Measurements from ENCODE around the gene STK17A. TPM values are rescaled to one million over a fixed set of nuclear protein-coding genes. Genes with fewer than 3 reads are reported as not detected.
"Not testable (repeated sequence)": the region's sequence is repeated elsewhere in the genome, so short reads cannot be mapped to it uniquely, and the experiment has no call there.

STK17A gene
- total and polyA plus RNA-seq, 2 donors (not counting 1 experiment from before 2014, with no cell fraction given) = 46.8 to 53.2 TPM

DNA sequence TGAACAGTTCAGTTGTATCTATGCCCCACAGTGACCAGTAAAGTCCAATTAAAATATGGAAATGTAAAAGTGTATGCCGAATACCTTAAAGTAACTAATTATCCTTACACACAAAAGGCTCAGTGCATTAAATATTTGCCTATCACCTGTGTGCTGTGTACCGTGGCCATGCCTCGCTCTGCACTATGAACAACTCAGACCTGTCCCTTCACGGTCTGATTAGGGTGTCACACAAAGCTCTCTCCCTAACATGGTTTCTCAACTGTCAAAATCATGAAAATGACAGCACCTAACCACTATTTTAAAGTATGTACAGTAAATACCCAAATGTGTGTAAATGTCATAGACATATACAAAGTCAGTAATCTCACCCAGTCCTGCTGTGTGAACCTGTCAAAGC is 43.1 kb downstream of the STK17A start:
- Histone ChIP-seq H3K27me3 (ENCODE audit: control insufficient read depth, insufficient read depth, low read length) (no peaks in the 10 kb centered on the region), H3K36me3 (ENCODE audit: control insufficient read depth, insufficient read depth, low read length) (peaks cover 2% of the 10 kb centered on the region), H3K4me1 (ENCODE audit: control insufficient read depth, extremely low read depth, insufficient read depth, low read length) (no peaks in the 10 kb centered on the region), H3K4me2 (ENCODE audit: extremely low read depth, insufficient read depth, low read length) (no peak overlapping the region), H3K9me3 (ENCODE audit: control insufficient read depth, insufficient read depth, low read depth, low read length) (no peaks in the 10 kb centered on the region), H4K20me1 (ENCODE audit: control insufficient read depth, extremely low read depth, insufficient read depth, low read length) (no peaks in the 10 kb centered on the region), H3K4me3 (replicated peaks in 1 of 4; ENCODE audit: control extremely low read depth in 1 of 4, insufficient read depth in 1 of 4, low read depth in 3 of 4, low read length in 4 of 4) (no peak overlapping the region), H2AFZ (ENCODE audit: low read length) (no peak overlapping the region), H3K79me2 (ENCODE audit: control insufficient read depth, insufficient read depth, low read length) (peaks cover 16% of the 10 kb centered on the region), H3K9ac (ENCODE audit: insufficient read depth, low read length) (no peak overlapping the region), H3K27ac (ENCODE audit: insufficient read depth, low read length) (no peak overlapping the region)
- no peak for TF ChIP-seq EZH2 (IDR thresholded peaks at IDR 0.05; ENCODE audit: low read length, missing control alignments)
- TF ChIP-seq, protein P1, sequence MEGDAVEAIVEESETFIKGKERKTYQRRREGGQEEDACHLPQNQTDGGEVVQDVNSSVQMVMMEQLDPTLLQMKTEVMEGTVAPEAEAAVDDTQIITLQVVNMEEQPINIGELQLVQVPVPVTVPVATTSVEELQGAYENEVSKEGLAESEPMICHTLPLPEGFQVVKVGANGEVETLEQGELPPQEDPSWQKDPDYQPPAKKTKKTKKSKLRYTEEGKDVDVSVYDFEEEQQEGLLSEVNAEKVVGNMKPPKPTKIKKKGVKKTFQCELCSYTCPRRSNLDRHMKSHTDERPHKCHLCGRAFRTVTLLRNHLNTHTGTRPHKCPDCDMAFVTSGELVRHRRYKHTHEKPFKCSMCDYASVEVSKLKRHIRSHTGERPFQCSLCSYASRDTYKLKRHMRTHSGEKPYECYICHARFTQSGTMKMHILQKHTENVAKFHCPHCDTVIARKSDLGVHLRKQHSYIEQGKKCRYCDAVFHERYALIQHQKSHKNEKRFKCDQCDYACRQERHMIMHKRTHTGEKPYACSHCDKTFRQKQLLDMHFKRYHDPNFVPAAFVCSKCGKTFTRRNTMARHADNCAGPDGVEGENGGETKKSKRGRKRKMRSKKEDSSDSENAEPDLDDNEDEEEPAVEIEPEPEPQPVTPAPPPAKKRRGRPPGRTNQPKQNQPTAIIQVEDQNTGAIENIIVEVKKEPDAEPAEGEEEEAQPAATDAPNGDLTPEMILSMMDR (conservative IDR thresholded peaks at IDR 0.05 in 1 of 2, IDR thresholded peaks at IDR 0.05 in 1 of 2; ENCODE audit: low read depth in 1 of 2, low read length in 2 of 2) = no peak
- DNase-seq (ENCODE audit: low read depth in 2 of 2) = no peak

DNA sequence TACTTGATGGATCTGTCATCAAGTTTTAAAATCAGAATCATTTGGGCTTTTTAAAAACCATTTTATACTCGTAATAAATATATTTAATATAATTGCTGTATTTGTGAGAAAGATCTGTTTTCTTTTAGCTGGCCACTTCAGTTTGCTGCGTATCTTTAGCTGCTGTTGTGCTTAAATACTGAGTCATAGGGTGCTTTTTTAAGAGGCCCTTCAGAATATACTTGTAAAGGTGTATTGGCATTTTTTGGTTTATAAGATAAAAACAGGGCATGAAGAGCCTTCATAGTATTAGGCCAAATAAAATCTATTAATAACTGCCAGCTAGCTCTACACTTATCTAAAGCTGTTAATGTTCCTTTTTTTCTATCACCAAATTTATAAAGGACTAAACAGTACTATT is 43.8 kb downstream of the STK17A start:
- TF ChIP-seq EZH2 (IDR thresholded peaks at IDR 0.05; ENCODE audit: low read length, missing control alignments) = no peak
- TF ChIP-seq, protein P1 (conservative IDR thresholded peaks at IDR 0.05 in 1 of 2, IDR thresholded peaks at IDR 0.05 in 1 of 2; ENCODE audit: low read depth in 1 of 2, low read length in 2 of 2) = no peak
- Histone ChIP-seq H3K36me3 (ENCODE audit: control insufficient read depth, insufficient read depth, low read length) (peaks cover 2% of the 10 kb centered on the region), H3K4me1 (ENCODE audit: control insufficient read depth, extremely low read depth, insufficient read depth, low read length) (no peaks in the 10 kb centered on the region), H3K9ac (ENCODE audit: insufficient read depth, low read length) (no peak overlapping the region), H3K27me3 (ENCODE audit: control insufficient read depth, insufficient read depth, low read length) (no peaks in the 10 kb centered on the region), H3K9me3 (ENCODE audit: control insufficient read depth, insufficient read depth, low read depth, low read length) (no peaks in the 10 kb centered on the region), H3K79me2 (ENCODE audit: control insufficient read depth, insufficient read depth, low read length) (peaks cover 15% of the 10 kb centered on the region), H2AFZ (ENCODE audit: low read length) (no peak overlapping the region), H3K27ac (ENCODE audit: insufficient read depth, low read length) (no peak overlapping the region), H3K4me3 (replicated peaks in 1 of 4; ENCODE audit: control extremely low read depth in 1 of 4, insufficient read depth in 1 of 4, low read depth in 3 of 4, low read length in 4 of 4) (no peak overlapping the region), H4K20me1 (ENCODE audit: control insufficient read depth, extremely low read depth, insufficient read depth, low read length) (no peaks in the 10 kb centered on the region), H3K4me2 (ENCODE audit: extremely low read depth, insufficient read depth, low read length) (no peak overlapping the region)
- DNase-seq (ENCODE audit: low read depth in 2 of 2) = no peak

DNA sequence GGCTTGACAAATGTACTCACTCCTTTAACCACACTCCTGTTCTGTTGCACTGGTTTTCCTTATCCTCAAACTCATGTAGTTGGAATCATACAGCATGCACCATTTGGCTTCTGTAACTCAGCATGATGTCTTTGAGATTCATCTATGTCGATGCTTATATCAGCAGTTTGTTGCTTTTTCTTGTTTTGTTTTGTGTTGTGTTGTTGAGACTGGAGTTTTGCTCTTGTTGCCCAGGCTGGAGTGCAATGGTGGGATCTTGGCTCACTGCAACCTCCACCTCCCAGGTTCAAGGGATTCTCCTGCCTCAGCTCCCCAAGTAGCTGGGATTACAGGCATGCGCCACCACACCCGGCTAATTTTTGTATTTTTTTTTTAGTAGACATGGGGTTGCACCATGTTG is 44.9 kb downstream of the STK17A start:
- not testable (repeated sequence) for H4K20me1 ChIP-seq (ENCODE audit: control insufficient read depth, extremely low read depth, insufficient read depth, low read length); DNase-seq (ENCODE audit: low read depth in 2 of 2); H3K9ac ChIP-seq (ENCODE audit: insufficient read depth, low read length); H3K9me3 ChIP-seq (ENCODE audit: control insufficient read depth, insufficient read depth, low read depth, low read length); H3K4me1 ChIP-seq (ENCODE audit: control insufficient read depth, extremely low read depth, insufficient read depth, low read length); H3K27me3 ChIP-seq (ENCODE audit: control insufficient read depth, insufficient read depth, low read length); H3K27ac ChIP-seq (ENCODE audit: insufficient read depth, low read length); H3K36me3 ChIP-seq (ENCODE audit: control insufficient read depth, insufficient read depth, low read length); H2AFZ ChIP-seq (ENCODE audit: low read length); H3K4me2 ChIP-seq (ENCODE audit: extremely low read depth, insufficient read depth, low read length); H3K4me3 ChIP-seq (replicated peaks in 1 of 4; ENCODE audit: control extremely low read depth in 1 of 4, insufficient read depth in 1 of 4, low read depth in 3 of 4, low read length in 4 of 4)
- peaks cover 13% of the 10 kb centered on the region for H3K79me2 ChIP-seq (ENCODE audit: control insufficient read depth, insufficient read depth, low read length)
